ENCODE data around the gene TPD52L1.

GRCh38 chr6:125208625-125209249 lies 55.2 kb downstream of the TPD52L1 start:
- TF ChIP-seq, protein P1, sequence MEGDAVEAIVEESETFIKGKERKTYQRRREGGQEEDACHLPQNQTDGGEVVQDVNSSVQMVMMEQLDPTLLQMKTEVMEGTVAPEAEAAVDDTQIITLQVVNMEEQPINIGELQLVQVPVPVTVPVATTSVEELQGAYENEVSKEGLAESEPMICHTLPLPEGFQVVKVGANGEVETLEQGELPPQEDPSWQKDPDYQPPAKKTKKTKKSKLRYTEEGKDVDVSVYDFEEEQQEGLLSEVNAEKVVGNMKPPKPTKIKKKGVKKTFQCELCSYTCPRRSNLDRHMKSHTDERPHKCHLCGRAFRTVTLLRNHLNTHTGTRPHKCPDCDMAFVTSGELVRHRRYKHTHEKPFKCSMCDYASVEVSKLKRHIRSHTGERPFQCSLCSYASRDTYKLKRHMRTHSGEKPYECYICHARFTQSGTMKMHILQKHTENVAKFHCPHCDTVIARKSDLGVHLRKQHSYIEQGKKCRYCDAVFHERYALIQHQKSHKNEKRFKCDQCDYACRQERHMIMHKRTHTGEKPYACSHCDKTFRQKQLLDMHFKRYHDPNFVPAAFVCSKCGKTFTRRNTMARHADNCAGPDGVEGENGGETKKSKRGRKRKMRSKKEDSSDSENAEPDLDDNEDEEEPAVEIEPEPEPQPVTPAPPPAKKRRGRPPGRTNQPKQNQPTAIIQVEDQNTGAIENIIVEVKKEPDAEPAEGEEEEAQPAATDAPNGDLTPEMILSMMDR (IDR thresholded peaks at IDR 0.05 in 8 of 11, conservative IDR thresholded peaks at IDR 0.05 in 3 of 11), result no peak
- TF ChIP-seq POLR2AphosphoS5 (IDR thresholded peaks at IDR 0.05), result no peak
- no peak for TF ChIP-seq POLR2A (IDR thresholded peaks at IDR 0.05)
